ENCODE measurements around the gene CLIC4.

Gene CLIC4

GRCh38 chr1:24874056-24874455 lies 128.8 kb downstream of the CLIC4 start:
- TF ChIP-seq CTCF (IDR thresholded peaks at IDR 0.05; ENCODE audit: insufficient read depth, low read depth, low read length, missing control alignments) = no peak
- no peak overlapping the region for H3K4me3 ChIP-seq (ENCODE audit: low read length)
- no peak for DNase-seq (ENCODE audit: low read depth)

- no peak overlapping the region for H3K4me3 ChIP-seq (ENCODE audit: low read length)
- no peak for TF ChIP-seq CTCF (IDR thresholded peaks at IDR 0.05; ENCODE audit: insufficient read depth, low read depth, low read length, missing control alignments)
- peak; percentile 26 for DNase-seq (ENCODE audit: low read depth)
Measured at GRCh38 chr1:24874611-24875234, 129.5 kb downstream of the CLIC4 start.

- no peak for DNase-seq (ENCODE audit: low read depth)
- no peak for TF ChIP-seq CTCF (IDR thresholded peaks at IDR 0.05; ENCODE audit: insufficient read depth, low read depth, low read length, missing control alignments)
Measured at GRCh38 chr1:24875257-24875656, 130.0 kb downstream of the CLIC4 start.

GRCh38 chr1:24875991-24876506 lies 130.8 kb downstream of the CLIC4 start:
- TF ChIP-seq CTCF (IDR thresholded peaks at IDR 0.05; ENCODE audit: insufficient read depth, low read depth, low read length, missing control alignments) = no peak
- H3K4me3 ChIP-seq (ENCODE audit: low read length) = no peak overlapping the region
- no peak for DNase-seq (ENCODE audit: low read depth)

More at GRCh38 chr1:24875257-24875656, 130.0 kb downstream of the CLIC4 start:
- H3K4me3 ChIP-seq (ENCODE audit: low read length) = no peak overlapping the region

GRCh38 chr1:24878045-24878444 lies 132.8 kb downstream of the CLIC4 start:
- TF ChIP-seq CTCF (IDR thresholded peaks at IDR 0.05; ENCODE audit: insufficient read depth, low read depth, low read length, missing control alignments) = no peak
- H3K4me3 ChIP-seq (ENCODE audit: low read length) = no peak overlapping the region
- no peak for DNase-seq (ENCODE audit: low read depth)

- DNase-seq (ENCODE audit: low read depth) = peak; percentile 20
- H3K4me3 ChIP-seq (ENCODE audit: low read length) = no peak overlapping the region
- no peak for TF ChIP-seq CTCF (IDR thresholded peaks at IDR 0.05; ENCODE audit: insufficient read depth, low read depth, low read length, missing control alignments)
Measured at GRCh38 chr1:24878775-24879742, 133.8 kb downstream of the CLIC4 start.
